Activated effector memory CD4-positive, alpha-beta T cell treated with Interleukin-2 at 50 U/mL for 16 hours (primary cell): ENCODE data around the gene ASB12.

Experiments used
- DNase-seq: peaks from one replicate; pipeline ENCODE4 v3.0.0-alpha.2; 2020

ASB12 gene

GRCh38 chrX:64184396-64184795, 46.0 kb downstream of the ASB12 start:
- no peak for DNase-seq

GRCh38 chrX:64182208-64182607, 48.2 kb downstream of the ASB12 start:
- no peak for DNase-seq

- no peak for DNase-seq
Measured at GRCh38 chrX:64176876-64177275, 53.5 kb downstream of the ASB12 start.
